DOHH2 (cell line): Measurements from ENCODE around the gene DCLK1.

Source experiments
- CTCF ChIP-seq: fragments of 200-600 bp; sonication (generic); IDR thresholded peaks from one replicate; pipeline ENCODE4 v1.5.1; 2014; ENCODE audit warnings: antibody characterized with exemption, mild to moderate bottlenecking, low read depth, low read length; ENCODE audit not compliant: poor library complexity, severe bottlenecking
- EZH2phosphoT487 ChIP-seq: fragments of 200-600 bp; sonication (generic); IDR thresholded peaks from 2 replicates; pipeline ENCODE4 v1.6.1; 2017; ENCODE audit warnings: borderline replicate concordance, mild to moderate bottlenecking, antibody characterized with exemption, low read length, moderate library complexity, mixed read lengths

DNA sequence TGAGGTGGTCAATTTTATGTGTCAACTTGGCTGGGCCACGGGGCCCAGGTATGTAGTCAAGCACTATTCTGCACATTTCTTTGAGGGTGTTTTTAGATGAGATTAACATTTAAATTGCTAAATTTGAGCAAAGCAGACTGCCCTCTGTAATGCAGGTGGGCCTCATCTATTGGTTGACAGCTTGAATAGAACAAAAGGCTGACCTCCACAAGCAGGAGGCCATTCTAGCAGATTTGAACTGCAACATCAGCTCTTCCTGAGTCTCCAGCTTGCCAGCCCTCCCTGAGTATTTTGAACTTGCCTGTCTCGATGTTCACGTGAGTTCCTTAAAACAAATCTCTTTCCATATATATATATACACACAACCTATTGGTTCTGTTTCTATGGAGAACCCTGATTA lies 134.8 kb downstream of the DCLK1 start:
- TF ChIP-seq CTCF (no peak), EZH2phosphoT487 (no peak)
